NCI-H345 treated with DMSO at 0.1 percent for 48 hours (cell line): ENCODE results near the gene TMPRSS9.

Source experiments
- DNase-seq: peaks from one replicate; lab custom pipeline; 2025; ENCODE audit not compliant: unreplicated experiment; lab: John Stamatoyannopoulos, UW

Gene TMPRSS9

GRCh38 chr19:2432131-2432848 is 72.2 kb downstream of the TMPRSS9 start:
- no peak for DNase-seq

- no peak for DNase-seq
Measured at GRCh38 chr19:2433854-2434253, 73.8 kb downstream of the TMPRSS9 start.

DNA sequence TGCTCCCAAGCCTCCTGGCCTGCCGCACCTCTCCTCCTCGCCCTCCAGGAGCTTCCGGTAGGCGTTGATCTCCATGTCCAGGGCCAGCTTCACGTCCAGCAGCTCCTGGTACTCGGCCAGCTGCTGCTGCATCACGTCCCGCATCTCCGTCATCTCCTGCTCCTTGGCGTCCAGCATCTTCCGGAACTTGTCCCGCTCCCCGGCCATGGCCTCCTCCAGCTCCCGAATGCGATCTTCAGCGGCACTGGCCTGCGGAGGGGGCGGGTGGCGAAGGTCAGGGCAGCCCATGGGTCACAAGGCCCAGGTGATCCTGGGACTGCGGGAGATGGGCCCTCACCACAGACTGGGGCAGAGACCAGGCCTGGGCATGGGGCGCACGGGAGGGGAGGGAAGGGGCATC is 74.2 kb downstream of the TMPRSS9 start:
- DNase-seq = no peak

- no peak for DNase-seq
Measured at GRCh38 chr19:2434721-2435265, 74.7 kb downstream of the TMPRSS9 start.

GRCh38 chr19:2436384-2436783 is 76.3 kb downstream of the TMPRSS9 start:
- DNase-seq = no peak

GRCh38 chr19:2436926-2437325 is 76.9 kb downstream of the TMPRSS9 start:
- no peak for DNase-seq

GRCh38 chr19:2438178-2438577 is 78.1 kb downstream of the TMPRSS9 start:
- DNase-seq = no peak

DNA sequence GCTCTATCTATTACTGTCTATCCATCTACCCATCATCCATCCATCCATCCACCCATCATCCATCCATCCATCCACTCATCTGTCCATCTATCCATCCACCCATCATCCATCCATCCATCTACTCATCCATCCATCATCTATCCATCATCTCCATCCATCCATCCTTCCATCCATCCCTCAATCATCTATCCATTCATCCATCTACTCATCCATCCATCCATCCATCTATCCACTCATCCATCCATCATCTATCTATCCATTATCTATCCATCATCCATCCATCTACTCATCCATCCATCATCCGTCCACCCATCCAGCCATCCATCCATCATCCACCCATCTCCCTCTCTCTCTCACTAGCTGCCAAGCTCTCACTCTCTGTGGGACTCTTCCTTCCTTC is 80.5 kb downstream of the TMPRSS9 start:
- DNase-seq = no peak

GRCh38 chr19:2441096-2441752 is 81.2 kb downstream of the TMPRSS9 start:
- no peak for DNase-seq

- no peak for DNase-seq
Measured at GRCh38 chr19:2443116-2443784, 83.2 kb downstream of the TMPRSS9 start.

DNA sequence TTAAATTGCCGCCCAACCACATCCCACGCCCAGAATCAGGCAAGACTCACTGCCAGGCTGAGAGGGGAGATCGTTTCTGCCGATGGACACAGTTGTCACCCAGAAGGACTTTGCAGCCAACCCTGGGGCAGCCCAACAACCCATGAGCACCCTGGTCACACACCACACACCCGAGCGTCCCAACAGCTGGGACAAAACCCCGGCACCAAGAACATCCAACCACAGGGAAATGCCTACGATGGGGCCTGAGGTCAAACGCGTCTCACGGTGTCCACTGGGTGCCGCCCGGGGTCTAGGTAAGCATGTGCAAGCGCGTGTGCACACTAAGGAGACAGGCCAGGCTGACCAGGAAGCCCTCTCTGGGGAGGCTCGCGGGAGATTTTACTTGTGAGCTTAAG is 83.7 kb downstream of the TMPRSS9 start:
- no peak for DNase-seq

DNA sequence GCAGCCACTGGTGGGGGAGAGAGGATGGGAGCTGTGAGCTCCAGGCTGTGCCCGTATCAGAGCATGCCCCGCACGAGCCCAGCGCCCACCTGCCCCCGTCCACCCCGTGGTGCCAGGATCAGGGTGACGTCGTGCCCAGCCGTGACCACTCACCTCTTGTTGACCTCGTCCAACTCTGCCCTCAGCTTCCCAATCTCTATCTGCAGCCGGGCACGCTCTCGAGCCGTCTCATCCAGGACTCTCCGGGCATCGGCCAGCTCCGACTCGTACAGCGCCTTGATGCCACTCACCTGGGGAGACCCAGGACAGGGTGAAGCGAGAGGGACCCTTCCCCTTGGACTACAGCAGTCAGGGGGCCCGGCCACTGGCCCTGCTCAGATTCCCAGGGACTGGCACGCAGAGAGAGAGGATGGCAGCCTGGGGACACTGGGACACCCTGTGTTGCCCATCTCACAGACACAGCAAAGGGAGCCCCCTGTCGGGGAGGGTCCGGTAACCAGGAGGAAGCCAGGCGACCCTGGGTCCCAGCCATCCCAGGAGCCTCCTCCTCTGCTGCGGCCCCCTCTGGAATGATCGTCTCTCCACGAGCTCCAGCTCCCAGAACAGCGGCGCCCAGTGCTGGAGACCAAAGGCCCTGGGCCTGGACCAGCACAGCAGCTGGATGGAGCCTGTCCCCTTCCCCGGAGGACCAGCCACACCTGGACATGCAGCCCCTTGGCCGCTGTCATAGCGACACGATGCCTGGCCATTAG is 84.4 kb downstream of the TMPRSS9 start:
- DNase-seq = no peak

GRCh38 chr19:2446381-2446780 is 86.3 kb downstream of the TMPRSS9 start:
- DNase-seq = no peak

DNA sequence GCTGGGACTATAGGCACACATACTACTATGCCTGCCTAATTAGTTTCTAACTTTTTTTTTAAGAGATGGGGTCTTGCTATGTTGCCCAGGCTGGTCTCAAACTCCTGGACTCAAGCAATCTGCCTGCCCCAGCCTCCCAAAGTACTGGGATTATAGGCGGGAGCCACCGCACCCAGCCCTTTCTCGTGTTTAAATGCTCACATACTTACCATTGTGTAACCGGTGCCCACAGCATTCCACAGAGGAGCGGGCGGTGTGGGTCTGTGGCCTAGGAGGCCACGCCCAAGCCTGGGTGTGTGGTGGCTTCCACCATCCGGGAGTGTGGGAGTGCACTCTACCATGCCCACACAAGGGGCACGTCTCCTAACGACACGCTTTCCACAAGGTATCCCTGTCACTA is 89.0 kb downstream of the TMPRSS9 start:
- no peak for DNase-seq

DNA sequence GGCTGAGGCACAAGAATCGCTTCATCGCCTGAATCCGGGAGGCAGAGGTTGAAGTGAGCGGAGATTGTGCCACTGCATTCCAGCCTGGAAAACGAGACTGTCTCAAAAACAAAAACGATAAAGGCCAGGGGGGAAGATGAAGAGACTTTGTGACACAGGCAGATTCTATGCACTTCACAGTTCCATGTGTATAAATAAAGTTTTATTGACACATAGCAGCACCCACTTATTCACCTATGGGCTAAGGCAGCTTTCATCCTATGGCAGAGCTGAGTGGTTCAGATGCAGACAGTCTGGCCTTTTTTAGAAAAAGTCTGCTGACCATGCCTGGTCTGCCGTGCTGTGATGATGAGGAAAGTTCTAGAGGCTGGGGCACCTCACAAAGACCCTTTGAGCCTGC is 91.1 kb downstream of the TMPRSS9 start:
- DNase-seq = no peak

GRCh38 chr19:2451741-2452140 is 91.7 kb downstream of the TMPRSS9 start:
- DNase-seq = no peak

DNA sequence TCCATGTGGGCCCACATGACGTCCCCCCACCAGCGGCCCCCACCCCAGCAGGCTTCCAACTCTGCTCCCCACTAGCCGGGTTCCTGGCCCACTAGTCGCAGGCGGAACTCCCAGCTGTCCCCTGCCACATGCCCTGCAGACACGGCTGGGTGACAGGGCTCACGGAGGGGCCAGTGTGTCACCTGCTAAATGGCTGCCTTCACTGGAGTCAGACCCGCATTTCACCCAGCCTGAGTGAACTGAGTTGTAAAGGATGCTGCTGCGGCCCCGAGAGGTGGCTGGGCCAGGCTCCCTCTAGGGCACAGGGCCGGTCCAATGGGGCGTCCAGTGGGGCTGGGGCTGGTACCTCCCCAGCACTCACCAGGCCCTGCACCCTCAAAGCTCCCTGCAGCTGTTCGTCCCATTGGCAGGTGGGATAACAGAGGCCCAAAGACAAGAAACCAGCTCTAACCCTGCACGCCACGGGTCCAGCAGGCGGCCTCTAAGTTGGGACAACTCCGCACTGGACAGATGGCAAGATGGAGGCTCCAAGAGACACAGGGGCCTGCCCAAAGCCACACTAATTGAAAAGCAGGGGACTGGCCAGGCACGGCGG is 93.5 kb downstream of the TMPRSS9 start:
- DNase-seq = no peak

- DNase-seq = no peak
Measured at GRCh38 chr19:2454199-2454961, 94.3 kb downstream of the TMPRSS9 start.

DNA sequence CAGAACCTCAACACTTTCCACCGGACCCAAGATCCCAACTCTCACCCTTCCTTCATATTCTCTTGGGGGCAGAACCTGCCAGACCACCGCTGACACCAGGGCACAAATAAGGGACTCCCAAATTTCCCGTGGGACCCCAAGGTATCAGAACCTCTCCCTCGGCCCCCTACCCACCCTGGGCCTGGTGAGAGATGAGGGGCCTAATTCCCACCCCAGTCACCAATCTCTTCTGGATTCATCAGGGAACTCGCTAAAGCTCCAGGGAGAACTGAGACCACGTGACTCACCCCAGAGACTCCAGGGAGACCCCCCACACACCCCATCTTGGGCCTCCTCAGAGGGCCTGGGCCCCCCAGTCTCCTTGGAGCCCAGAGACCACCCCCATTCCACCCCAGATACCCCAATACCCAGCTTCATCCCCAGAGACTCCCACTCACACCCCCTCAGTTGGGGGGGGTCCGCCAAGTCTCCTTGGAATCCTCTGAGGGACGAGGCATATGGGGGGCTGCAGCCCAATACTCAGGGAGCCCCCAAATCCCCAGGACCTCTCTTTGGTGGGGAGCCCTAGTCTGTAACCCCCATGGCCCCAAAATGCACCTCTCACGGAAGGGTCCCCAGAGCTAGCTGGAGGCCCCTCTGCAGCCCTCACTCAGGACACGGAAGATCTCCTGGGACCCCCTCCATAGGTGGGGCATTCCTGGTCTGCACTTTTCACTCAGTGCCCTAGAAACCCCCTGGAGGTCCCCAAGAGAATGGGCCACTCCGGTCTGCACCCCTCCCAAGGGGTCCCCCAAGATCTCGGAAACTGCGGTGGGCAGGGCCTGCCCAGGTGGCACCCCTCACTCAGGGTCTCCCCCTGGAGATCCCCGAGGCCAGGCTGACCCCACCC is 95.1 kb downstream of the TMPRSS9 start:
- DNase-seq = no peak
